DOHH2 (cell line): Measurements from ENCODE around the gene CCDC80.
A peak's percentile ranks its signal among the peaks of the same experiment; 100 is the strongest.

Experiments used
- H3F3A ChIP-seq: fragments of 200-600 bp; sonication (generic), shearing (Covaris generic); 2 replicates; pipeline ENCODE4 v1.6.0; 2016; ENCODE audit warnings: antibody characterized with exemption, mild to moderate bottlenecking; ENCODE audit not compliant: control insufficient read depth, insufficient read depth
- H3K27ac ChIP-seq: fragments of 200-600 bp; sonication (generic); 2 replicates; pipeline ENCODE4 v1.5.1; 2014; ENCODE audit warnings: low read depth, mild to moderate bottlenecking, low read length, moderate library complexity
- H3K27me3 ChIP-seq: fragments of 200-600 bp; sonication (generic); 2 replicates; pipeline ENCODE4 v1.6.1; 2014; ENCODE audit warnings: mild to moderate bottlenecking, low read length, mixed read lengths; ENCODE audit not compliant: control insufficient read depth
- H3K36me3 ChIP-seq: fragments of 200-600 bp; sonication (generic); 2 replicates; pipeline ENCODE4 v1.6.1; 2014; ENCODE audit warnings: mild to moderate bottlenecking, low read length, moderate library complexity, mixed read lengths; ENCODE audit not compliant: control insufficient read depth
- H3K4me1 ChIP-seq: fragments of 200-600 bp; sonication (generic); 2 replicates; pipeline ENCODE4 v1.6.1; 2014; ENCODE audit warnings: mild to moderate bottlenecking, low read length, mixed read lengths; ENCODE audit not compliant: control insufficient read depth
- H3K4me2 ChIP-seq: fragments of 200-600 bp; sonication (generic); 2 replicates; pipeline ENCODE4 v1.6.0; 2014; ENCODE audit warnings: mild to moderate bottlenecking, low read length, moderate library complexity
- H3K4me3 ChIP-seq: fragments of 200-600 bp; sonication (generic); 2 replicates; pipeline ENCODE4 v1.5.1; 2014; ENCODE audit warnings: mild to moderate bottlenecking, low read length, mixed read lengths
- H3K79me2 ChIP-seq: fragments of 200-600 bp; sonication (generic); 2 replicates; pipeline ENCODE4 v1.6.1; 2014; ENCODE audit warnings: mild to moderate bottlenecking, low read length, mixed read lengths; ENCODE audit not compliant: control insufficient read depth
- H3K9me2 ChIP-seq: fragments of 200-600 bp; sonication (generic); replicated peaks from 2 replicates; pipeline ENCODE4 v1.6.1; 2014; ENCODE audit warnings: mild to moderate bottlenecking, low read length, mixed read lengths; ENCODE audit not compliant: control insufficient read depth
- H3K9me3 ChIP-seq: fragments of 200-600 bp; sonication (generic); 2 replicates; pipeline ENCODE4 v1.6.1; 2014; ENCODE audit warnings: antibody characterized with exemption, low read length, mixed read lengths; ENCODE audit not compliant: control insufficient read depth, insufficient read depth
- H4K20me1 ChIP-seq: fragments of 200-600 bp; sonication (generic); 2 replicates; pipeline ENCODE4 v1.6.0; 2014; ENCODE audit warnings: low read depth, mild to moderate bottlenecking, antibody characterized with exemption, low read length, moderate library complexity; ENCODE audit not compliant: control insufficient read depth, insufficient read depth
- CTCF ChIP-seq: fragments of 200-600 bp; sonication (generic); IDR thresholded peaks from one replicate; pipeline ENCODE4 v1.5.1; 2014; ENCODE audit warnings: antibody characterized with exemption, mild to moderate bottlenecking, low read depth, low read length; ENCODE audit not compliant: poor library complexity, severe bottlenecking
- EZH2phosphoT487 ChIP-seq: fragments of 200-600 bp; sonication (generic); IDR thresholded peaks from 2 replicates; pipeline ENCODE4 v1.6.1; 2017; ENCODE audit warnings: borderline replicate concordance, mild to moderate bottlenecking, antibody characterized with exemption, low read length, moderate library complexity, mixed read lengths

Gene CCDC80

GRCh38 chr3:112560721-112561483 lies 80.0 kb downstream of the CCDC80 start:
- Histone ChIP-seq H3K36me3 (peaks cover 53% of the 10 kb centered on the region), H3F3A (no peaks in the 10 kb centered on the region), H3K4me2 (peak overlapping the region; percentile 70), H3K4me1 (peaks cover 37% of the 10 kb centered on the region), H4K20me1 (no peaks in the 10 kb centered on the region), H3K79me2 (peaks cover 72% of the 10 kb centered on the region), H3K27me3 (no peaks in the 10 kb centered on the region), H3K9me3 (no peaks in the 10 kb centered on the region), H3K27ac (peak overlapping the region; percentile 85), H3K4me3 (peak overlapping the region; percentile 97), H3K9me2 (no peaks in the 10 kb centered on the region)
- TF ChIP-seq EZH2phosphoT487 (no peak), CTCF (no peak)

- H3K9me3 ChIP-seq: no peaks in the 10 kb centered on the region
- H3K27ac ChIP-seq: peak overlapping the region; percentile 85
- no peaks in the 10 kb centered on the region for H4K20me1 ChIP-seq
- H3K36me3 ChIP-seq: peaks cover 59% of the 10 kb centered on the region
- H3K4me3 ChIP-seq: peak overlapping the region; percentile 97
- TF ChIP-seq CTCF (no peak), EZH2phosphoT487 (no peak)
- no peaks in the 10 kb centered on the region for H3F3A ChIP-seq
- H3K27me3 ChIP-seq: no peaks in the 10 kb centered on the region
- H3K9me2 ChIP-seq: no peaks in the 10 kb centered on the region
- peaks cover 43% of the 10 kb centered on the region for H3K4me1 ChIP-seq
- peak overlapping the region; percentile 70 for H3K4me2 ChIP-seq
- H3K79me2 ChIP-seq: peaks cover 78% of the 10 kb centered on the region
Observed at GRCh38 chr3:112560307-112560706, 80.6 kb downstream of the CCDC80 start.

GRCh38 chr3:112557976-112558375 lies 83.0 kb downstream of the CCDC80 start:
- peaks cover 5% of the 10 kb centered on the region; the same call in 1 of the 2 replicates for H3K9me3 ChIP-seq
- TF ChIP-seq EZH2phosphoT487: no peak
- TF ChIP-seq CTCF: no peak
- H3K27me3 ChIP-seq: no peaks in the 10 kb centered on the region
- H3F3A ChIP-seq: no peaks in the 10 kb centered on the region
- H4K20me1 ChIP-seq: no peaks in the 10 kb centered on the region
- peaks cover 46% of the 10 kb centered on the region for H3K4me1 ChIP-seq
- H3K27ac ChIP-seq: no peak overlapping the region
- no peaks in the 10 kb centered on the region for H3K9me2 ChIP-seq
- H3K4me3 ChIP-seq: no peak overlapping the region
- peaks cover 59% of the 10 kb centered on the region for H3K36me3 ChIP-seq
- H3K79me2 ChIP-seq: peaks cover 89% of the 10 kb centered on the region
- no peak overlapping the region for H3K4me2 ChIP-seq
